ENCODE results near the gene FGL2.

DNA sequence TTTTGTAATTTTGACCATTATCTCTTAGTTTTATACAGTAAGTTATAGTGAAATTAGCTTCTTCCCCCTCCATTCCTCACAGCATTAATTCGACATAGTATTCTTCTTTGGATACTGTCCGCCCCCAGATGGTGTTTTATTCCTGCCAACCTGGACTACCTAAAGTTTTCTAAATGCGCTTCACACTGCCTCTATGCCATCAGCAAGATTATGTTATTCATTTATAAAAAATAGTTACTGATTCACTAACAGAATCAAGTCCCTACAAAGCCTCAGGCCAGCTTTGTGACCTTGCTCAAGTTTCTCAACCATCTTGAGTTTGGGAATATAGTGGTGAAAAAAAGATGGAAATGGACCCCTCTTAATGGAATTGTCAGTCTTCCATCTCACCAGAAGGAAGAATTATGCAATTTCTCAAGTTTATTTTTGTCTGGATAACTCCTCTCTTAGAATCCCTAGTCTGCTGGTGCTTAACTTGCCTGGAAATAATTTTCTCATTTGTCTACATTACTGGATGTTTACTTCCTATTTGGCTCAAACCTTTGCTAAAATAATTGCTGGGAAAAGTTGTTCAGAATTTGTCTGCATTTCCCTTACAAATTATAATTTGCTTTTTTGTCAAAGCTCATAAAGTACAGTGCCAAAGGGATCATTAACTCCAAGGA is 16.7 kb upstream of the FGL2 start:
- TF ChIP-seq, protein P1, sequence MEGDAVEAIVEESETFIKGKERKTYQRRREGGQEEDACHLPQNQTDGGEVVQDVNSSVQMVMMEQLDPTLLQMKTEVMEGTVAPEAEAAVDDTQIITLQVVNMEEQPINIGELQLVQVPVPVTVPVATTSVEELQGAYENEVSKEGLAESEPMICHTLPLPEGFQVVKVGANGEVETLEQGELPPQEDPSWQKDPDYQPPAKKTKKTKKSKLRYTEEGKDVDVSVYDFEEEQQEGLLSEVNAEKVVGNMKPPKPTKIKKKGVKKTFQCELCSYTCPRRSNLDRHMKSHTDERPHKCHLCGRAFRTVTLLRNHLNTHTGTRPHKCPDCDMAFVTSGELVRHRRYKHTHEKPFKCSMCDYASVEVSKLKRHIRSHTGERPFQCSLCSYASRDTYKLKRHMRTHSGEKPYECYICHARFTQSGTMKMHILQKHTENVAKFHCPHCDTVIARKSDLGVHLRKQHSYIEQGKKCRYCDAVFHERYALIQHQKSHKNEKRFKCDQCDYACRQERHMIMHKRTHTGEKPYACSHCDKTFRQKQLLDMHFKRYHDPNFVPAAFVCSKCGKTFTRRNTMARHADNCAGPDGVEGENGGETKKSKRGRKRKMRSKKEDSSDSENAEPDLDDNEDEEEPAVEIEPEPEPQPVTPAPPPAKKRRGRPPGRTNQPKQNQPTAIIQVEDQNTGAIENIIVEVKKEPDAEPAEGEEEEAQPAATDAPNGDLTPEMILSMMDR (conservative IDR thresholded peaks at IDR 0.05; ENCODE audit: low read depth, low read length): no peak
- TF ChIP-seq EZH2 (IDR thresholded peaks at IDR 0.05; ENCODE audit: low read length, unreplicated experiment) (no peak), EZH2phosphoT487 (IDR thresholded peaks at IDR 0.05; ENCODE audit: borderline replicate concordance, low read length) (no peak)
